KMS-11 (cell line): ENCODE measurements around the gene FAAP20.

Experiments
- H2AFZ ChIP-seq: fragments of 200-600 bp; sonication (generic); 2 replicates; pipeline ENCODE4 v1.6.1; 2016; ENCODE audit warnings: antibody characterized with exemption, mixed run types, low read depth
- H3K27ac ChIP-seq: fragments of 200-600 bp; sonication (generic); 2 replicates; pipeline ENCODE4 v1.6.1; 2016; ENCODE audit warnings: mild to moderate bottlenecking, mixed run types
- H3K27me3 ChIP-seq: fragments of 200-600 bp; sonication (generic); 2 replicates; pipeline ENCODE4 v1.6.1; 2017; ENCODE audit warnings: mild to moderate bottlenecking, low read depth, mixed run types, moderate library complexity; ENCODE audit not compliant: insufficient read depth
- H3K36me3 ChIP-seq: fragments of 200-600 bp; sonication (generic); 2 replicates; pipeline ENCODE4 v1.6.1; 2017; ENCODE audit warnings: mild to moderate bottlenecking, mixed run types; ENCODE audit not compliant: insufficient read depth
- H3K4me1 ChIP-seq: fragments of 200-600 bp; sonication (generic); 2 replicates; pipeline ENCODE4 v1.6.1; 2016; ENCODE audit warnings: mild to moderate bottlenecking, low read depth, mixed run types; ENCODE audit not compliant: poor library complexity, severe bottlenecking
- H3K4me2 ChIP-seq: fragments of 200-600 bp; sonication (generic); 2 replicates; pipeline ENCODE4 v1.7.0; 2016; ENCODE audit warnings: mild to moderate bottlenecking, mixed run types
- H3K4me3 ChIP-seq: fragments of 200-600 bp; sonication (generic); IDR thresholded peaks from 2 replicates; pipeline ENCODE4 v1.6.1; 2017; ENCODE audit warnings: low read depth, low read length, mixed read lengths; ENCODE audit not compliant: insufficient read depth
- H3K79me2 ChIP-seq: fragments of 200-600 bp; sonication (generic); 2 replicates; pipeline ENCODE4 v1.6.1; 2016; ENCODE audit warnings: low read depth, mixed run types; ENCODE audit not compliant: insufficient read depth
- H3K9ac ChIP-seq: fragments of 200-600 bp; sonication (generic); 2 replicates; pipeline ENCODE4 v1.6.1; 2016; ENCODE audit warnings: mild to moderate bottlenecking, mixed run types
- H4K20me1 ChIP-seq: fragments of 200-600 bp; sonication (generic); 2 replicates; pipeline ENCODE4 v1.6.1; 2016; ENCODE audit warnings: mild to moderate bottlenecking, mixed run types; ENCODE audit not compliant: insufficient read depth
- CTCF ChIP-seq: fragments of 200-600 bp; sonication (generic); conservative IDR thresholded peaks from 2 replicates; pipeline ENCODE4 v1.6.1; 2017; ENCODE audit warnings: low read depth, mild to moderate bottlenecking, antibody characterized with exemption, low read length, moderate library complexity, mixed read lengths

FAAP20 gene

GRCh38 chr1:2168090-2168489 lies 26.5 kb downstream of the FAAP20 start:
- TF ChIP-seq CTCF, result no peak
- H2AFZ ChIP-seq, result no peak overlapping the region
- H3K4me1 ChIP-seq, result no peaks in the 10 kb centered on the region
- no peaks in the 10 kb centered on the region for H3K36me3 ChIP-seq
- H3K79me2 ChIP-seq, result no peaks in the 10 kb centered on the region
- no peak overlapping the region for H3K9ac ChIP-seq
- peaks cover 82% of the 10 kb centered on the region for H3K27me3 ChIP-seq
- no peaks in the 10 kb centered on the region for H4K20me1 ChIP-seq
- H3K4me3 ChIP-seq, result no peak overlapping the region
- H3K4me2 ChIP-seq, result no peak overlapping the region
- no peak overlapping the region for H3K27ac ChIP-seq

- Histone ChIP-seq H2AFZ (no peak overlapping the region), H3K4me2 (no peak overlapping the region), H3K9ac (no peak overlapping the region), H3K36me3 (no peaks in the 10 kb centered on the region), H3K27ac (no peak overlapping the region), H3K79me2 (no peaks in the 10 kb centered on the region), H3K27me3 (peaks cover 82% of the 10 kb centered on the region), H4K20me1 (no peaks in the 10 kb centered on the region), H3K4me3 (no peak overlapping the region), H3K4me1 (no peaks in the 10 kb centered on the region)
- no peak for TF ChIP-seq CTCF
Measured at GRCh38 chr1:2166695-2167094, 27.9 kb downstream of the FAAP20 start.

GRCh38 chr1:2166254-2166653 lies 28.3 kb downstream of the FAAP20 start:
- Histone ChIP-seq H3K79me2 (no peaks in the 10 kb centered on the region), H3K36me3 (no peaks in the 10 kb centered on the region), H3K27me3 (peaks cover 82% of the 10 kb centered on the region), H3K4me3 (no peak overlapping the region), H4K20me1 (no peaks in the 10 kb centered on the region), H3K4me2 (no peak overlapping the region), H3K4me1 (no peaks in the 10 kb centered on the region), H3K27ac (no peak overlapping the region), H3K9ac (no peak overlapping the region), H2AFZ (no peak overlapping the region)
- TF ChIP-seq CTCF, result no peak

- TF ChIP-seq CTCF, result no peak
Measured at GRCh38 chr1:2165646-2166045, 28.9 kb downstream of the FAAP20 start.

GRCh38 chr1:2163205-2163604 lies 31.4 kb downstream of the FAAP20 start:
- Histone ChIP-seq H4K20me1 (no peaks in the 10 kb centered on the region), H3K27me3 (peaks cover 91% of the 10 kb centered on the region)
- no peak for TF ChIP-seq CTCF

More at GRCh38 chr1:2165646-2166045, 28.9 kb downstream of the FAAP20 start:
- H3K4me1 ChIP-seq, result no peaks in the 10 kb centered on the region
- H3K4me2 ChIP-seq, result no peak overlapping the region
- no peak overlapping the region for H3K9ac ChIP-seq
- no peak overlapping the region for H3K27ac ChIP-seq
- H3K4me3 ChIP-seq, result no peak overlapping the region
- no peak overlapping the region for H2AFZ ChIP-seq
- H4K20me1 ChIP-seq, result no peaks in the 10 kb centered on the region
- H3K27me3 ChIP-seq, result peaks cover 81% of the 10 kb centered on the region
- H3K79me2 ChIP-seq, result no peaks in the 10 kb centered on the region
- H3K36me3 ChIP-seq, result no peaks in the 10 kb centered on the region

More at GRCh38 chr1:2163205-2163604, 31.4 kb downstream of the FAAP20 start:
- Histone ChIP-seq H3K79me2 (no peaks in the 10 kb centered on the region), H2AFZ (no peak overlapping the region), H3K27ac (no peak overlapping the region), H3K4me3 (no peak overlapping the region), H3K36me3 (no peaks in the 10 kb centered on the region), H3K9ac (no peak overlapping the region), H3K4me2 (no peak overlapping the region), H3K4me1 (no peaks in the 10 kb centered on the region)
